NB4 (cell line): Measurements from ENCODE around the gene SMARCA4.

Experiments
- POLR2A ChIP-seq: IDR thresholded peaks from 2 replicates; pipeline ENCODE4 v1.6.1; 2011; ENCODE audit warnings: mild to moderate bottlenecking; ENCODE audit not compliant: insufficient read length; ENCODE audit errors: extremely low read depth
- TF ChIP-seq, protein P1 (sequence below): IDR thresholded peaks from one replicate; pipeline ENCODE4 v1.5.1; 2012; ENCODE audit warnings: low read depth, low read length
- TF ChIP-seq, protein P2 (sequence below): IDR thresholded peaks from 2 replicates; pipeline ENCODE4 v1.6.1; 2011; ENCODE audit warnings: low read depth, low read length

DNA sequence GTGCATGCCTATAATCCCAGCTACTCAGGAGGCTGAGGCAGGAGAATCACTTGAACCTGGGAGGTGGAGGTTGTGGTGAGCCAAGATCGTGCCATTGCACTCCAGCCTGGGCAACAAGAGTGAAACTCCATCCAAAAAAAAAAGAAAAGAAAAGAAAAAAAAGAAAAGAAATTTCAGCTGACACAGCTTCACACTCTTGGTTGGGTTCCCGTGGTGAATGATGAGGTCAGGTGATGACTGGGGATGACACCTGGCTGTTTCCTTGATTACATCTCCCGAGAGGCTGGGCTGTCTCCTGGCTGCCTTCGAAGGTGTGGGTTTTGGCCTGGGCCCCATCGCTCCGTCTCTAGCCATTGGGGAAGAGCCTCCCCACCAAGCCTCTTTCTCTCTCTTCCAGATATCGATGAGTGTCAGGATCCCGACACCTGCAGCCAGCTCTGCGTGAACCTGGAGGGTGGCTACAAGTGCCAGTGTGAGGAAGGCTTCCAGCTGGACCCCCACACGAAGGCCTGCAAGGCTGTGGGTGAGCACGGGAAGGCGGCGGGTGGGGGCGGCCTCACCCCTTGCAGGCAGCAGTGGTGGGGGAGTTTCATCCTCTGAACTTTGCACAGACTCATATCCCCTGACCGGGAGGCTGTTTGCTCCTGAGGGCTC lies 150.4 kb downstream of the SMARCA4 start:
- TF ChIP-seq POLR2A = no peak
- TF ChIP-seq, protein P1, sequence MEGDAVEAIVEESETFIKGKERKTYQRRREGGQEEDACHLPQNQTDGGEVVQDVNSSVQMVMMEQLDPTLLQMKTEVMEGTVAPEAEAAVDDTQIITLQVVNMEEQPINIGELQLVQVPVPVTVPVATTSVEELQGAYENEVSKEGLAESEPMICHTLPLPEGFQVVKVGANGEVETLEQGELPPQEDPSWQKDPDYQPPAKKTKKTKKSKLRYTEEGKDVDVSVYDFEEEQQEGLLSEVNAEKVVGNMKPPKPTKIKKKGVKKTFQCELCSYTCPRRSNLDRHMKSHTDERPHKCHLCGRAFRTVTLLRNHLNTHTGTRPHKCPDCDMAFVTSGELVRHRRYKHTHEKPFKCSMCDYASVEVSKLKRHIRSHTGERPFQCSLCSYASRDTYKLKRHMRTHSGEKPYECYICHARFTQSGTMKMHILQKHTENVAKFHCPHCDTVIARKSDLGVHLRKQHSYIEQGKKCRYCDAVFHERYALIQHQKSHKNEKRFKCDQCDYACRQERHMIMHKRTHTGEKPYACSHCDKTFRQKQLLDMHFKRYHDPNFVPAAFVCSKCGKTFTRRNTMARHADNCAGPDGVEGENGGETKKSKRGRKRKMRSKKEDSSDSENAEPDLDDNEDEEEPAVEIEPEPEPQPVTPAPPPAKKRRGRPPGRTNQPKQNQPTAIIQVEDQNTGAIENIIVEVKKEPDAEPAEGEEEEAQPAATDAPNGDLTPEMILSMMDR = no peak
- TF ChIP-seq, protein P2, sequence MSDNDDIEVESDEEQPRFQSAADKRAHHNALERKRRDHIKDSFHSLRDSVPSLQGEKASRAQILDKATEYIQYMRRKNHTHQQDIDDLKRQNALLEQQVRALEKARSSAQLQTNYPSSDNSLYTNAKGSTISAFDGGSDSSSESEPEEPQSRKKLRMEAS = no peak
